ENCODE data around the gene MDFI. TPM values are rescaled to one million over a fixed set of nuclear protein-coding genes. Genes with fewer than 3 reads are reported as not detected.

The MDFI gene
- total RNA-seq, 4 donors from 2014 or later = 1.4 to 6.5 (median 2.3) TPM; not detected in 1

GRCh38 chr6:41625442-41625841, 12.8 kb upstream of the MDFI start:
- Histone ChIP-seq H3K27me3 (peaks cover 22% of the 10 kb centered on the region), H3K36me3 (no peaks in the 10 kb centered on the region), H3K4me1 (peaks cover 0 to 6% (median 4%) of the 10 kb centered on the region in 3 donors), H3K9me3 (peaks cover 0 to 20% (median 0%) of the 10 kb centered on the region in 3 donors), H3K4me3 (no peak overlapping the region), H3K27ac (no peak overlapping the region)
- 20 to 38% methylated on average over 2 to 3 of the region's 6 CpGs for WGBS, 2 donors (ENCODE audit: low coverage in 1 of 2)
- no peak for ATAC-seq
- TF ChIP-seq POLR2A (IDR thresholded peaks at IDR 0.05) = no peak
- TF ChIP-seq CTCF (IDR thresholded peaks at IDR 0.05) = no peak
- no peak for TF ChIP-seq EP300 (IDR thresholded peaks at IDR 0.05)
- TF ChIP-seq POLR2AphosphoS5 (IDR thresholded peaks at IDR 0.05) = no peak

- TF ChIP-seq CTCF (IDR thresholded peaks at IDR 0.05) = no peak
- TF ChIP-seq EP300 (IDR thresholded peaks at IDR 0.05) = no peak
- no peak for TF ChIP-seq POLR2AphosphoS5 (IDR thresholded peaks at IDR 0.05)
- no peak for TF ChIP-seq POLR2A (IDR thresholded peaks at IDR 0.05)
- Histone ChIP-seq H3K36me3 (no peaks in the 10 kb centered on the region), H3K9me3 (peaks cover 0 to 14% (median 0%) of the 10 kb centered on the region in 3 donors), H3K4me1 (peaks cover 0 to 6% (median 4%) of the 10 kb centered on the region in 3 donors), H3K27ac (no peak overlapping the region), H3K27me3 (peaks cover 18% of the 10 kb centered on the region), H3K4me3 (no peak overlapping the region)
- no peak for ATAC-seq
- 93 to 100% methylated on average over 2 to 4 of the region's 4 CpGs for WGBS, 2 donors (ENCODE audit: low coverage in 1 of 2)
These were observed 12.2 kb upstream of the MDFI start for GRCh38 chr6:41626022-41626421.

- Histone ChIP-seq H3K27me3 (peaks cover 18% of the 10 kb centered on the region), H3K4me1 (peaks cover 0 to 6% (median 4%) of the 10 kb centered on the region in 3 donors), H3K9me3 (peaks cover 0 to 5% (median 0%) of the 10 kb centered on the region in 3 donors), H3K36me3 (no peaks in the 10 kb centered on the region), H3K4me3 (no peak overlapping the region), H3K27ac (no peak overlapping the region)
- 73 to 83% methylated on average over 2 to 8 of the region's 8 CpGs for WGBS, 2 donors (ENCODE audit: low coverage in 1 of 2)
- TF ChIP-seq POLR2AphosphoS5 (IDR thresholded peaks at IDR 0.05) (no peak), POLR2A (IDR thresholded peaks at IDR 0.05) (no peak), CTCF (IDR thresholded peaks at IDR 0.05) (no peak), EP300 (IDR thresholded peaks at IDR 0.05) (no peak)
- no peak for ATAC-seq
These were observed 11.4 kb upstream of the MDFI start for GRCh38 chr6:41626917-41627316.

- no peak for TF ChIP-seq EP300 (IDR thresholded peaks at IDR 0.05)
- TF ChIP-seq CTCF (IDR thresholded peaks at IDR 0.05) = no peak
- TF ChIP-seq POLR2AphosphoS5 (IDR thresholded peaks at IDR 0.05) = no peak
- no peak for TF ChIP-seq POLR2A (IDR thresholded peaks at IDR 0.05)
- Histone ChIP-seq H3K27ac (no peak overlapping the region), H3K4me1 (peaks cover 0 to 6% (median 4%) of the 10 kb centered on the region in 3 donors), H3K9me3 (no peaks in the 10 kb centered on the region), H3K4me3 (no peak overlapping the region), H3K27me3 (peaks cover 21% of the 10 kb centered on the region), H3K36me3 (no peaks in the 10 kb centered on the region)
- WGBS, 2 donors (ENCODE audit: low coverage in 1 of 2) = 100% methylated on average over 1 of the region's 2 CpGs; no CpG with 5 or more reads in 1 of the 2 donors
- ATAC-seq = no peak
These were observed 9.1 kb upstream of the MDFI start for GRCh38 chr6:41629128-41629527.

- peaks cover 0 to 6% (median 4%) of the 10 kb centered on the region in 3 donors for H3K4me1 ChIP-seq
- H3K4me3 ChIP-seq = no peak overlapping the region
- 92% methylated on average over 2 of the region's 6 CpGs; no CpG with 5 or more reads in 1 of the 2 donors for WGBS, 2 donors (ENCODE audit: low coverage in 1 of 2)
- no peak for TF ChIP-seq POLR2A (IDR thresholded peaks at IDR 0.05)
- TF ChIP-seq POLR2AphosphoS5 (IDR thresholded peaks at IDR 0.05) = no peak
- no peak for TF ChIP-seq CTCF (IDR thresholded peaks at IDR 0.05)
- TF ChIP-seq EP300 (IDR thresholded peaks at IDR 0.05) = no peak
- no peak for ATAC-seq
- H3K9me3 ChIP-seq = no peaks in the 10 kb centered on the region
- H3K27ac ChIP-seq = no peak overlapping the region
- no peaks in the 10 kb centered on the region for H3K36me3 ChIP-seq
- peaks cover 31% of the 10 kb centered on the region for H3K27me3 ChIP-seq
These were observed 8.2 kb upstream of the MDFI start for GRCh38 chr6:41630069-41630468.
